HepG2 (cell line): Measurements from ENCODE around the gene CD300LG.

Experiments used
- POLR2A ChIP-seq, 2 experiments: IDR thresholded peaks; 2 replicates each; pipeline ENCODE4 v1.6.1; 2011; ENCODE audit warnings: low read depth in 2 of 2, low read length in 2 of 2, mild to moderate bottlenecking in 1 of 2, moderate library complexity in 1 of 2; ENCODE audit not compliant: insufficient read depth in 1 of 2
- POLR2G ChIP-seq: fragments of 200-400 bp; formaldehyde crosslinking; IDR thresholded peaks from 2 replicates; pipeline ENCODE4 v1.6.1; 2018; ENCODE audit warnings: mild to moderate bottlenecking, low read depth, low read length, moderate library complexity
- SIN3A ChIP-seq: IDR thresholded peaks from 2 replicates; pipeline ENCODE4 v1.6.1; 2011; ENCODE audit warnings: low read depth, mild to moderate bottlenecking, control low read depth, low read length, borderline replicate concordance
- TCF7L2 ChIP-seq: IDR thresholded peaks from 2 replicates; pipeline ENCODE4 v1.6.1; 2011; ENCODE audit warnings: mild to moderate bottlenecking, low read depth, low read length, moderate library complexity
- TF ChIP-seq, protein P1 (sequence below): sonication (generic); formaldehyde crosslinking; IDR thresholded peaks from 2 replicates; pipeline ENCODE4 v1.4.0; 2020; ENCODE audit warnings: missing genetic modification reagents
- TF ChIP-seq, protein P2 (sequence below): sonication (generic); formaldehyde crosslinking; IDR thresholded peaks from 2 replicates; pipeline ENCODE4 v1.5.0; 2020; ENCODE audit warnings: mild to moderate bottlenecking, missing genetic modification reagents, moderate library complexity

DNA sequence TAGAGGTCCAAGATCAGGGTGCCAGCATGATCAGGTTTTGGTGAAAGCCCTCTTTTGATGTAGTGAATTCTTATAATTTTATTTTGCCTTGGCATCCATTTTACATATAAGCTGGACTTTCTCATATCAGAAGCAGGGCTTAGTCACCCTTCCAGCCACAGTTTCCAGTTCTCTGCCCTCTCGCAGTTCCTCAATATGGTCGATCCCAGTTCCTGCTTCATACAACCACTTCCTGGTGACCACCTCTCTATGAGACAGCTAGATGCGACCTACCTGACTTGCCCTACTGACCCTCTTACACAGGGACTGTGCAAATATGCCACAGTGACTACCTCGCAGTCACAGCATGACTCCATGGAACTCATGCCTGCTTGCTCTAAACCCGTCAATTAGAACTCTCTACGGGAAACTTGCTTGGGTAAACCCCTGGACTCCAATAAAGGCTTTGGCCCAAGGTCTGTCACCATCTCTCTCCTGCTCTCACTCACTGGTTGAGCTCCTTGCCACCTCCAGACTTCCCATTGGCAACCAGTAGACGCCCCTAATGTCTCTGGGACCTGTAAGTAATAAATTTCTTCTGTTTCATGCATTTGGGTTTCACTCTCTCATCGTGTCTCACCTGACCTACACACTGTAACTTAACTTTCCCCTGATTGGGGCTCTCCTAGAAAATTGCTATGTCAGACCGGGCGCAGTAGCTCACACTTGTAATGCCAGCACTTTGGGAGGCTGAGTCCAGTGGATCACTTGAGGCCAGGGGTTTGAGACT is 21.4 kb downstream of the CD300LG start:
- TF ChIP-seq POLR2G (no peak), POLR2A (IDR thresholded peaks at IDR 0.05; ENCODE audit: insufficient read depth in 1 of 2, low read depth in 2 of 2, low read length in 2 of 2) (no peak), TCF7L2 (no peak), SIN3A (no peak)
- TF ChIP-seq, protein P1, sequence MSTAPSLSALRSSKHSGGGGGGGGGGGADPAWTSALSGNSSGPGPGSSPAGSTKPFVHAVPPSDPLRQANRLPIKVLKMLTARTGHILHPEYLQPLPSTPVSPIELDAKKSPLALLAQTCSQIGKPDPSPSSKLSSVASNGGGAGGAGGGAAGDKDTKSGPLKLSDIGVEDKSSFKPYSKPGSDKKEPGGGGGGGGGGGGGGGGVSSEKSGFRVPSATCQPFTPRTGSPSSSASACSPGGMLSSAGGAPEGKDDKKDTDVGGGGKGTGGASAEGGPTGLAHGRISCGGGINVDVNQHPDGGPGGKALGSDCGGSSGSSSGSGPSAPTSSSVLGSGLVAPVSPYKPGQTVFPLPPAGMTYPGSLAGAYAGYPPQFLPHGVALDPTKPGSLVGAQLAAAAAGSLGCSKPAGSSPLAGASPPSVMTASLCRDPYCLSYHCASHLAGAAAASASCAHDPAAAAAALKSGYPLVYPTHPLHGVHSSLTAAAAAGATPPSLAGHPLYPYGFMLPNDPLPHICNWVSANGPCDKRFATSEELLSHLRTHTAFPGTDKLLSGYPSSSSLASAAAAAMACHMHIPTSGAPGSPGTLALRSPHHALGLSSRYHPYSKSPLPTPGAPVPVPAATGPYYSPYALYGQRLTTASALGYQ (CRISPR knock-in tag) = no peak
- TF ChIP-seq, protein P2, sequence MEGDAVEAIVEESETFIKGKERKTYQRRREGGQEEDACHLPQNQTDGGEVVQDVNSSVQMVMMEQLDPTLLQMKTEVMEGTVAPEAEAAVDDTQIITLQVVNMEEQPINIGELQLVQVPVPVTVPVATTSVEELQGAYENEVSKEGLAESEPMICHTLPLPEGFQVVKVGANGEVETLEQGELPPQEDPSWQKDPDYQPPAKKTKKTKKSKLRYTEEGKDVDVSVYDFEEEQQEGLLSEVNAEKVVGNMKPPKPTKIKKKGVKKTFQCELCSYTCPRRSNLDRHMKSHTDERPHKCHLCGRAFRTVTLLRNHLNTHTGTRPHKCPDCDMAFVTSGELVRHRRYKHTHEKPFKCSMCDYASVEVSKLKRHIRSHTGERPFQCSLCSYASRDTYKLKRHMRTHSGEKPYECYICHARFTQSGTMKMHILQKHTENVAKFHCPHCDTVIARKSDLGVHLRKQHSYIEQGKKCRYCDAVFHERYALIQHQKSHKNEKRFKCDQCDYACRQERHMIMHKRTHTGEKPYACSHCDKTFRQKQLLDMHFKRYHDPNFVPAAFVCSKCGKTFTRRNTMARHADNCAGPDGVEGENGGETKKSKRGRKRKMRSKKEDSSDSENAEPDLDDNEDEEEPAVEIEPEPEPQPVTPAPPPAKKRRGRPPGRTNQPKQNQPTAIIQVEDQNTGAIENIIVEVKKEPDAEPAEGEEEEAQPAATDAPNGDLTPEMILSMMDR (CRISPR knock-in tag) = no peak
